ENCODE data around the gene MGAT4A.

DNA sequence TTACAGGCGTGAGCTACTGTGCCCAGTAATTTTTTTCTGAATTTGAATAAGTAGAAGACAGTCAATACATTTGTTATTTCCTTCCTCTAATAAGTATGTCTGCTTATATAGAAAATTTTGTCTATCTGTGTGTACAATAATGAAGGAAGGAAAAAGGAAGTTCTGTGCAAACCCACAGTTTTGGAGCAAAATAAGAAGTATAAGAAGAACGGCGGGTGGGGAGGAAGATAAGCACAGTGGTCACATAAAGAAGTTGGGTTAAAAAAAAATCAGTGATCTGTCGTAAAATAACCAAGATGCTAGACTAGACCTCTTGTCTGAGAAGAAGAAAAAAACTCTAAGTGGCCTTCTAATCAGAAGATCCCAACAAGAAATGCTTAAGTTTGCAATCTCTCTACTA, 20.2 kb downstream of the MGAT4A start:
- TF ChIP-seq EZH2 (IDR thresholded peaks at IDR 0.05) (no peak), POLR2AphosphoS5 (IDR thresholded peaks at IDR 0.05; ENCODE audit: borderline replicate concordance, low read depth, low read length) (no peak)
